Dedifferentiated amniotic fluid mesenchymal stem cell (primary cell): ENCODE measurements around the gene CD81.
"Not testable (repeated sequence)": the region's sequence is repeated elsewhere in the genome, so short reads cannot be mapped to it uniquely, and the experiment has no call there.

Experiments
- DNase-seq: peaks from one replicate; pipeline ENCODE4 v3.0.0-alpha.2; 2016; ENCODE audit errors: extremely low spot score

Gene CD81, protein sequence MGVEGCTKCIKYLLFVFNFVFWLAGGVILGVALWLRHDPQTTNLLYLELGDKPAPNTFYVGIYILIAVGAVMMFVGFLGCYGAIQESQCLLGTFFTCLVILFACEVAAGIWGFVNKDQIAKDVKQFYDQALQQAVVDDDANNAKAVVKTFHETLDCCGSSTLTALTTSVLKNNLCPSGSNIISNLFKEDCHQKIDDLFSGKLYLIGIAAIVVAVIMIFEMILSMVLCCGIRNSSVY

DNA sequence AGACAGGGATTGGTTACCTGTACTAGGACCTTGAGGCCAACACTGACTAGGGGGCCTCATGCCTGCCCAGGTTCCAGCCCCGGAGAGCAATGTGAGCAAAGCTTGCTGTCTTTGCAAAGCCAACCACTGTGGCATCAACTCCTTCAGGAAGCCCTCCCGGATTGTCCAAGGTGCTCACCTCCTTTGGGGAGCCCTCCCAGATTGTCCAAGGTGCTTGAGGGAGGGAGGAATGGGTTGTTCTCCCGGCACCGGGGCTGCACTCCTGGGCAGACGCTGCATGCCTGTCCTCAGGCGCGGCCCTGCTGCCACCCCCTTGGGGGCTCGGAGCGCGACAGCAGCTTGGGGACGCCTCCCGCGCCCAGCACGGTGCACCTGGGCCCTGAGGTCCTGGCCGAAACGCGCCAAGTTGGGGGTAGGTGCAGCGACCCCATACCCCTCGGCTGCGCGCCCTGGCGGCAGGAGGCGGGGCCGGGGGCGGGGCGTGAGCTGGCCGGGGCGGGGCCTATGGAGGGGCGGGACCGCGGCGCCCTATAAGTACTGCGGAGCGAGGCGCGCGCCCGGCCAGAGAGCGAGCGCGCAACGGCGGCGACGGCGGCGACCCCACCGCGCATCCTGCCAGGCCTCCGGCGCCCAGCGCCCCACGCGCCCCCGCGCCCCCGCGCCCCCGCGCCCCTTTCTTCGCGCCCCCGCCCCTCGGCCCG, at the start of gene CD81:
Gene CD81 (plus strand): TSS at position 560 of the 701 bp plus-strand sequence. CDS start 240 bp downstream, outside the sequence.
- DNase-seq, result no peak

DNA sequence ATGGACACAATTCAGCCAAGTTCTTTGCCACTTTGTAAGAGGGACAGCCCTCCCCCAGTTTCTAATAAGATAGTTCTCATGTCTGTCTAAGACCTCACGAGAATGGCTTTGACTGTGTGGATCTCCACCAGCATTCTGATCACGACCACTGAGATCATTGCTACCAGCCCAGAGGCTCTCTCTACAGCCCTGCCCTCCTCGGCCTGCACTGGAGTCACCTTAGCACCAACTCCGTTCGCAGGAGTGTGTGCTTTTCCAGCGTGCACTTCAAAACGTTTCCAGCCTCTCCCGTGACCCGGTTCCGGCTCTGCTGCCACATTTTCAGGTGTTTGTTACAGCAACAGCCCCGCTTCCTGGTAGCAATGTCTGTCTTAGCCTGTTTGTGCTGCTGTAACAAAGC, 49.1 kb upstream of the CD81 start:
- no peak for DNase-seq

DNA sequence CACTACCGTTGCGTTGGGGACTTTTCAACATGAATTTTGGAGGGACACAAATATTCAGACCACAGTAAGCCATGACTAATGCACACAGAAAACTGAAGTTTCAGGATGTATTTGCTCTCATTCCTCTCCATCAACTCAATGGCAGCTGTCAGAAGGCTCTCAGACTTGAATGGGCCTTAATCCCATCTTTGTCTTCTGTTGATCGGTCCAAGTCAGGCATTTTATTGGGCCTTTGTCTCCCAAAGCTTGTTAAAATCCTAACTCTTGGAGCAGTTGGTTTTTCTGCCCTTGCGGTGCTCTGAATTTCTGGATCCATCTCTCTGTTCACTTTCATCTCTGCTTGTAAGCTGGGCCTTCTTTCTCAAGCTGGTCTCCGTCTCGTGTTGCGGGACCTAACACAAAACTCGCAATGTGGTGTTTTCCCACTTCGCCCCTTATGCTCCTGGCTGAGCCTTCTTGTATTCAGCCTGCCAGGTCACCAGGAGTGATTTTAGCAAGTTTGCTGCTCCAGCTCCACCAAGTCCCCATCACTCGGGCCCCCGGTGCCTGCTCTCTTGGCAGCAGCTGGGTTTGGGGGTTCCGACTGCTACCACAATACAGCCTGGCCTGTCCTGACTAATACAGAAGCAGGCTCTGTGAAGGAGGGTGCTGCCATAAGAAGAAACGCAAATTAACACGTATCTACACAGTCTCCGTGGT, 48.3 kb upstream of the CD81 start:
- no peak for DNase-seq

DNA sequence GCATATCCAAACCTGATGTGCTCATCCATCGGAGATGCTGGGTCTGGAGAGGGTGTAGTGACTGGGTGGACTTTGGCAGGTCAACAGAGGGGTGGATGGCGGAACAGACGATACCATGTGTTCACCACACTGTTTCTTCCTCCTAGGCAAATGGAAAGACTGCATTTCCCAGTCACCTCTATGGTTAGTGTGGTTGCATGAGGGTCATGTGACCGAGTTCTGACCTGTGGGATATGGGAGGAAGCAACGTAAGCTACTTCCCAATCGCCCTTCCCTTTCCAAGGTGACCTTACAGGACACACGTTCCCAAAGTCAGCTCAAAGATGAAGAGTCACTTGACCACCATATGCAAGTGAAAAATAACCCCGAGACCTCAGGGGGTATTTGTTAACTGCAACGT, 47.6 kb upstream of the CD81 start:
- no peak for DNase-seq

DNA sequence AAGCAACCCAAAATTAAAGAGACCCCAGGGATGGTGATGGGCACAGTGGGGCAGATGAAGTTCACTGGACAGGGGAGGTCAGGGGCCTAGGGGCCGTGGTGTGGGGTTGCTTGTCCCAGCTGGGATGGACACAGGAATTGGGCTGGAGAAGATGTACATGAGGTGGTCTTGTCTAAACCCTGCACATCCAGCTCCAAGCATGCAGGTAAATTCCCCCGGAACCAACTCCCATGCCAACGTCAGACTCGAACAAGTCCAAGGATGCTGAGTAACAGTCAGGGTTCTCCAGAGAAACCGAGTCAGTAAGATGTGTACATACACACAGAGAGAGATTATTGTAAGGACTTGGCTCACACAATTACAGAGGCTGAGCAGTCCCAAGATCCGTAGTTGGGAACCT, 46.4 kb upstream of the CD81 start:
- DNase-seq, result no peak

DNA sequence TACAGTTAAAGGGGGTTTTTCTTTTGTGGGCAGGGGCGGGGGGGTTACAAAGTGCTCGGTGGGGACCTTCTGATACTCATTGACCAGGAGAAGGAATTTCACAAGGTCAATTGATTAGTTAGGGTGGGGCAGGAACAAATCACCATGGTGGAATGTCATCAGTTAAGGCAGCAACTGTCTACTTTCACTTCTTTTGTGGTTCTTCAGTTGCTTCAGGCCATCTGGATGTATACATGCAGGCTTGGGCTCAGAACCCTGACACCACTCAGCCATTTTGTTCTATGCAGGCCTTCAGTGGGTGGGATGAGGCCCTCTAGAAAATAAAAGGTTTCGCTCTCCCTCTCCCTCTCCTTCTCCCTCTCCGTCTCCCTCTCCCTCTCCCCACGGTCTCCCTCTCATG, 45.7 kb upstream of the CD81 start:
- no peak for DNase-seq

DNA sequence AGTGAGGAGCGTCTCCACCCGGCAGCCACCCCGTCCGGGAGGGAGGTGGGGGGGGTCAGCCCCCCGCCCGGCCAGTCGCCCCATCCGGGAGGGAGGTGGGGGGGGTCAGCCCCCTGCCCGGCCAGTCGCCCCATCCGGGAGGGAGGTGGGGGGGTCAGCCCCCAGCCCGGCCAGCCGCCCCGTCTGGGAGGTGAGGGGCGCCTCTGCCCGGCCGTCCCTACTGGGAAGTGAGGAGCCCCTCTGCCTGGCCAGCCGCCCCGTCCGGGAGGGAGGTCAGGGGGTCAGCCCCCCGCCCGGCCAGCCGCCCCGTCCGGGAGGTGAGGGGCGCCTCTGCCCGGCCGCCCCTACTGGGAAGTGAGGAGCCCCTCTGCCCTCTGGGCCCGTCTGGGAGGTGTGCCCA, 44.5 kb upstream of the CD81 start:
- DNase-seq, result not testable (repeated sequence)

DNA sequence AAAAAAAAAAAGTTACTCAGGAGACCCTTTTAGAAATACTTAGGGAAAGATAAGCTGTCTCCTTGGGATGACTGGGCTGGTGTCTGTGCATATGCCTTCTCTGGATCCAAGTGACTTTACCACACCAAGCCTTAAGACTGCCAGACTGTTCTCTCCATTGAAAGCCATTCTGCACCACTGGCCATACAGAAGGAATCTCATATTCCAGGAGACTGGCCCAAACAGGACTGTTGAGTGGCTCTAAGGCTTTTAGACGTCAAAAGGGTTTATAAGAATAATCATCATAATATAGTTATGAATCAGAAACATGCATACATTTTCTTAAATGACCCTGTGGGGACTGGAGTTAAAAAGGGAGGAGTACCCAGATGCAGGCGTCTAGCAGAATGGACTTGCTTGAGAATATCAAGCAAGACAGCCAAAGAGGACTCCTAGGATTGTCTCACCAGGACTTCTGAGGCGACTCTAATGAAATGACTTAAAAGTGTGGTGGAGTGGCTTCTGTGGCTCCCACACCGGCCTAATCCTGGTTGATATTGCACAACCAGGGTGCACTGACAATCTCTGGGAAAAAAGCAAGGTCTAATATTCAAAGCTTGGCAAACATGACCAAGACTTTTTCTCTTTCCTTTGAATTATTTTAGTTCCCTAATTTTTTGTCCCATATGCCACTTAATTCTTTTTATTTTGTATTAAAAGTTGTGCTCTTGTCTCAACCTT, 43.5 kb upstream of the CD81 start:
- not testable (repeated sequence) for DNase-seq

DNA sequence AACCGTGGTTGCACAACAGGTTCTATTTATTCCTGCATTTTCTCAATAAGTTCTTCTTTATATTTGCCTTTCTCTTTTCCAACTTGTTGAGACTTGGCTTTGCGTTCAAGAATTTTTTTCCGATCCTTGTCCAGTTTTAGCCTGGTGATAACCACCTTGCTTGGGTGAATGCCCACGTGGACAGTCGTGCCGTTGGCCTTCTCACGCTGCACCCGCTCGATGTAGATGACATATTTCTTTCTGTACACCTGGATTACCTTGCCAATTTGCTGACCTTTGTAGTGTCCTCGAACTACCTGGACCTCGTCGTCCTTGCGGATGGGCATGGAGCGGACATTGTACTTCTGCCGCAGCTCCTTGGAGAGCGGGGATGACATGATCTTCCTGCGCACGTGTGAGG, 41.8 kb upstream of the CD81 start:
- not testable (repeated sequence) for DNase-seq

DNA sequence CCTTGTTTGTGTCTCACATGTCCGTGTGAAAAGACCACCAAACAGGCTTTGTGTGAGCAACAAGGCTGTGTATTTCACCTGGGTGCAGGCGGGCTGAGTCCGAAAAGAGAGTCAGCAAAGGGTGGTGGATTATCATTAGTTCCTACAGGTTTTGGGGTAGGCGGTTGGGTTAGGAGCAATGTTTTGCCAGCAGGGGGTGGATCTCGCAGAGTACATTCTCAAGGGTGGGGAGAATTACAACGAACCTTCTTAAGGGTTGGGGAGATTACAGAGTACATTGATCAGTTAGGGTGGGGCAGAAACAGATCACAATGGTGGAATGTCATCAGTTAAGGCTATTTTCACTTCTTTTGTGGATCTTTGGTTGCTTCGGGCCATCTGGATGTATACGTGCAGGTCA, 38.4 kb upstream of the CD81 start:
- not testable (repeated sequence) for DNase-seq

DNA sequence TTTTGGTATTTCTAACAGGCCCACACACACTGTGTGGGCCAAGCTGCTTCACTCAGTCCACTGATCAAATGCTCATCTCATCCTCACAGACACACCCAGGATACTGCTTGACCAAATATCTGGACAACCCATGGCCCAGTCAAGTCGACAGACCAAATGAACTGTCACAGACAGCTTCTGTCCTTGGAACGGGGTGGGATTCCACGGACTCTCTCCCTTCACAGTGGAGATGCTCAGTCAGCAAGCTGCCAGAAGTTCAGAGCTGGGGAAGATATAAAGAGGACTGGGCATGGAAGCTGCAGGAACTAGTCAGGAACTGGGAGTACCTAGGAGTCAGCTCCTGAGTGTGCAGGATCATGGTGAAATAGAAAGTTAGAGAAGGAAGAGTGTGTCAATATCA, 34.6 kb upstream of the CD81 start:
- DNase-seq, result no peak

DNA sequence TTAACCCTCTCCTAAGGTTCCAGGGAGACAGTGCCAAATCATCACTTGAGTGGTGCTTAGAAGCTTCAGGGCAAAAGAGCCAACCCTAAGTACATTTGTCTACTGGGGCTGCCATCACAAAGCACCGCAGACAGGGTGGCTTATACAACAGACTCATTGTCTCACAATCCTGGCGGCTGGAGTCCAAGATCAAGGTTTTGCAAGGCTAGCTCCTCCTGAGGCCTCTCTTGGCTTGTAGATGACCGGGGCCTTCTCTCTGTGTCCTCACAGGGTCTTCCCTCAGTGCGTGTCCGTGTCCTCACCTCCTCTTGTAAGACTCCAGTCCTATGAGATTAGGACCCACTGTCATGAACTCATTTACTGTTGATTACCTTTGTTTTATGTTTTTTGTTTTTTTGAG, 34.1 kb upstream of the CD81 start:
- DNase-seq, result no peak

DNA sequence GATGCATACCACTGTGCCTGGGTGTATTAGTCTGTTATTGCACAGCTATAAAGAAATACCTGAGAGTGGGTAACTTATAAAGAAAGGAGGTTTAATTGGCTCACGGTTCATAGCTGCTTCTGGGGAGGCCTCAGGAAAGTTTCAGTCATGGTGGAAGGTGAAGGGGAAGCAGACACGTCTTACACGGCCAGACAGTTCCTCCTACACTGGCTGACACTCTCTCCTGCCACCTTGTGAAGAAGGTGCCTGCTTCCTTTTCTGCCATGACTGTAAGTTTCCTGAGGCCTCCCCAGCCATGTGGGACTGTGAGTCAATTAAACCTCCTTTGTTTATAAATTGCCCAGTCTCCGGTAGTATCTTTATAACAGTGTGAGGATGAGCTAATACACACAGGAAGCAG, 33.6 kb upstream of the CD81 start:
- no peak for DNase-seq

DNA sequence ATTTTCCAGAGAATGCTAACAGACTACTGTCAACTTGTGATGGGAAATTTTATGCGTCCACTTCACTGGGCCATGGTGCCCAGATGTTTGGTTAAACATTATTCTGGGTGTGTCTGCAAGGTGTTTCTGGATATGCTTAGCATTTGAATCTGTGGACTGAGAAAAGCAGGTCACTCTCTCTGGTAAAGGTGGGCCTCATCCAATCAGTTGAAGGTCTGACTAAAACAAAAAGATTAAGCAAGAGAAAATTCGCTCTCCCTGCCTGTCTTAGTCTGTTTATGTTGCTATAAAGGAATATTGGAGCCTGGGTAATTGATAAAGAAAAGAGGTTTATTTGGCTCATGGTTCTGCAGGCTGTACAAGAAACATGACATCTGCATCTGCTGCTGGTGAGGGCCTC, 32.1 kb upstream of the CD81 start:
- no peak for DNase-seq

DNA sequence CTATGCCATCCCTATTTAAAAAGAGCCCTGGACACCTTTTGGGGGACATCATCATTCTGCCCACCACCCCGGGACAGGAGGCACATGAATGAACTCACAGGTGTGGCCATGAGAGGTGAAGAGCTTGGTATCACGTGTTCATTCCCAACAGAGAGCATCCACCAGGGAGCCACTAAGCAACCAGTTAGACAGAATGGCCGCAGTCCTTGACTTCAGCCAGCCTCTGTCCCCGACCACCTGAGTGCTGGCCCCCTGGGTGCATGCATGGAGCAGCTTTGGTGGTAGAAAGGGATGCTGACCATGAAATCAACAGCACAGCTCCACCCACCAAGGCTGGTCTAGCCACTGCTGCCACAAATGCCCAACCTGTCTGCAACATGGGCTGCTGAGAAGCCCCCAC, 31.1 kb upstream of the CD81 start:
- DNase-seq, result no peak

DNA sequence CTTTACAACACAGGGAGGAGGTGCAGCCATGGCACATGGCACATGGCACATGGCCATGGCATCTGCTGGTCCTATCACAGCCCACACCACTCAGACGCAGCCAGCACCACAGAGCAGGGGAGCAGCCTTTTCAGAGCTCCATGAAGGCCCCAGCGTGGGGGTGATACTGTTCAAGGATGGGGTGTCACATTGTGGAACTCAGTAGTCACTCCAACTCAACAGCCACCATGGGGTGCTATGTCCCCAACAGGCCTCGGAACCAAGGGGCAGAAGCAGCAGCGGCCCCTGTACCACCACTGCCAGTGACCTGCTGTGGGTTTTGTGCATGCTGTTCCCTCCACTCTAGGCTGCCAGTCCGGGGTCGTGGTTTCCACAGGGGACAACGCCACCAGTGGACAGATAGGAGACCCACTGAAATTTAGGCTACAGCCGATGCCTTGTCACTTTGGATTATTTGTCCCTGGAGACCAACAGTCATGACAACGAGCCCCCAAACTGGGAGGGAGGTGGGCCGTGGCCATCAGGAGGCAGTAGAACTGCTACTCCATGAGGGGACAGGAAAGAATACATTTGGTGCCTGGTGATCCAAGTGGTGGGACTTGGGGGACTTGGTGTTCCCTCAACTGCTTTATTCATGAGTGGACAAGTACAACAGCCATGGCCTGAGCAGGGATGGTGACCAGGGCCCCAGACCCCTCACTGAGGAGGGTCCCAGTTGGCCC, 30.4 kb upstream of the CD81 start:
- DNase-seq, result no peak

DNA sequence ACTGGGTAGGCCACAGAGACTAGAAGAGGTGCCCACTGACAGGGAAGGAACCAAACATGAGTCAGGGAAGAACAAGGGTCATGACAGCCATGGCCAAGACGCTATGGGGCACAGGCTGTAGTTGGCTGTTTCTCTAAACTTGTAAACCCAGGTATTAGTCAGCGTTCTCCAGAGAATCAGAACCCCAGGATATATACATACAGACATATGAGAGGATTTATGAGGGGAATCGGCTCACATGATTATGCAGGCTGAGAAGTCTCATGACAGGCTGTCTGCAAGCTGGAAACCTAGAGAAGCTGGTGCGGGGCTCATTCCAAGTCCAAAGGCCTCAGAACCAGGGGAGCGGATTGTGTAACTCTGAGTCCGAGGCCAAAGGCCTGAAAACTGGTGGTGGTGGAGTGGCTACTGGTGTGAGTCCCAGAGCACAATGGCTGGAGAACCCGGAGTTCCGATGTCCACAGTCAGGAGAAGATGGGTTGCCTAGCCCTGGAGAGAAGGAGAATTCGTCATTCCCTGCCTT, 29.7 kb upstream of the CD81 start:
- DNase-seq, result no peak

DNA sequence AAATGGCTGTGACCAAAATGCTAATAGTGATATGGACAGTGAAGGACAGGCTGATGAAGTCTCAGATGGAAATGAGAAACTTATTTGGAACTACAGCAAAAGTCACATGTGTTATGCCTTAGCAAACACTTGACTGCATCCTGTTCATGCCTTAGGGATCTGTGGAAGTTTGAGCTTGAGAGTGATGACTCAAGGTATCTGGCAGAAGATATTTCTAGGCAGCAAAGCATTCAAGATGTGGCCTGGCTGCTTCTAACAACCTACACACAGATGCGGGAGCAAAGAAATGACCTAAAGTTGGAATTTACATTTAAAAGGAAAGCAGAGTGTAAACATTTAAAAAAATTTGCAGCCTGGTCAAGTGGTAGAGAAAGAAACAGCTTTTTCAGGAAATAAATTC, 28.1 kb upstream of the CD81 start:
- DNase-seq, result no peak

DNA sequence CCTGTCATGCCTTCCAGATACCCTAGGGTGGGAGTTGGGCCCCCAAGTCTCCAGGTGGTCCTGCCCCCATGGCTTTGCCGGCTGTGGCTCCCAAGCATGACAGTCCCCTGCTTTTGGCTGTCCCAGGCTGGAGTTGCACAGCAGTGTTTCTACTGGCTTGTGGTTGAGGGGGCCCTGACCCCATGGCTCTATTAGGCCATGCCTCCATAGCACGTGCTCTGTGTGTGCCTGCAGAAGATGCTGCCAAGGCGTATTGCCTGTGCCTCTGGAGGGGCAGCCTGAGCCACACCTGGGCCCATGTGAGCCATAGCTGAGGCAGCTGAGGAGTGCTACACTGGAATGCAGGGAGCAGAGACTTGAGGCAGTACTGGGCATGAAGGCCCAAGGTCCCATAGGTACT, 25.4 kb upstream of the CD81 start:
- no peak for DNase-seq

DNA sequence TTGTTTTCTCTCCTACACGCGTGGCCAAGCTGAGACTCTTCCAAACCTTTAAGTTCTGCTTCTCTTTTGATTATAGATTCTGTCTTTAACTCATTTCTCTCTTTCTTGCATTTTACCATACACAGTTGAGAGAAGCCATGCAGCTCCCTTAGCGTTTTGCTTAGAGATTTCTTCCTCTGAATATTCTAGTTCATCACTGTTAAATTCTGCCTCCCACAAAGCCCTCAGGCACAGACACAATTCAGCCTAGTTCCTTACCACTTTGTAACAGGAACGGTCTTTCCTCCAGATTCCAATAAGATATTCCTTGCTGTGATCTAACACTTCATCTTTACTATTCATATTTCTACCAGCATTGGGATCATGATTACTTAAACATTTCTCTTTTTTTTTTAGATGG, 24.7 kb upstream of the CD81 start:
- DNase-seq, result no peak

DNA sequence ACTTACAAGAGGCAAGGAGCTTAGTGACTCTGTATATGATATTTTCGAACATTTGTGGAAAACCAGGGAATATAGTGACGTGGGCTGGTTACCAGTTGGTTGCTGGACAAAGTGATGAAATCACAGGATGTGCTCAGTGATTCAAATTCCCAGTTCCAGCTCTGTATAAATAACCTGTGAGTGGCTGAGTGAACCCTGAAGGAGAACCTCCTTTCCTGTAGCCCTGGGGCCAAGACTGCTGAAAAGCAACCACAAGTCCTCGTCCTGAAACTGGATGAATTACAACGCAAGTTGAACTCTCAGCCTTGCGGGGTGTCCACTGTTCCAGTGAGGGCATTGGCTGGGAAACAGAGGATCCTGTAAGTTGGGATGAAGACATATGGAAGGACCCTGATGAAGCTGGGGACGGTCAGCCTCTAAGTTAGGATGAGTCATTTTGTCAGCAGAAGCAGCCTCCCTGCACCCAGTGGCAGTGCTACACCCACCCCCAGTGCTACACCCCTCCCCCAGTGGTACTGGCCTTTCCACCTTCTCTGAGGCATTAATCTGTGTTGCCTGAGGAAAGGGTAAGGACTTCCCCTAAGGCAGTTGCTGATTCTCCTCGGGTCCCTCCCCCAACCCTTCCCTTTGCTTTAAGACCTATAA, 22.0 kb upstream of the CD81 start:
- DNase-seq, result no peak
